Effector memory CD8-positive, alpha-beta T cell (primary cell): ENCODE measurements around the gene TAS2R10.
"Not testable (repeated sequence)": the region's sequence is repeated elsewhere in the genome, so short reads cannot be mapped to it uniquely, and the experiment has no call there.

Experiments used
- ATAC-seq: fragments of 150-1000 bp; cut with Tn5 transposase; replicated peaks from 2 replicates; pipeline ENCODE4 v1.10.0; 2021; ENCODE audit warnings: mild to moderate bottlenecking, moderate library complexity
- DNase-seq, 3 experiments: peaks; one replicate each; pipeline ENCODE4 v3.0.0; 2021
- H3K27ac Mint-ChIP-seq, 2 donors: one replicate each; pipeline ENCODE4 v1.8.0; 2022; ENCODE audit warnings: mild to moderate bottlenecking in 2 of 2, mixed read lengths in 2 of 2, moderate library complexity in 2 of 2
- H3K27me3 Mint-ChIP-seq, 2 donors: one replicate each; pipeline ENCODE4 v1.8.0; 2022; ENCODE audit warnings: mixed read lengths in 2 of 2
- H3K36me3 Mint-ChIP-seq: one replicate; pipeline ENCODE4 v1.8.0; 2022; ENCODE audit warnings: mild to moderate bottlenecking, moderate library complexity, mixed read lengths; ENCODE audit not compliant: insufficient read depth
- H3K4me1 Mint-ChIP-seq, 2 donors: one replicate each; pipeline ENCODE4 v1.8.0; 2022; ENCODE audit warnings: low read depth in 2 of 2, mixed read lengths in 2 of 2
- H3K4me3 Mint-ChIP-seq, 2 donors: one replicate each; pipeline ENCODE4 v1.8.0; 2022; ENCODE audit warnings: mild to moderate bottlenecking in 2 of 2, mixed read lengths in 2 of 2, moderate library complexity in 2 of 2
- H3K9me3 Mint-ChIP-seq, 2 donors: one replicate each; pipeline ENCODE4 v1.8.0; 2022; ENCODE audit warnings: mixed read lengths in 2 of 2

TAS2R10 gene

DNA sequence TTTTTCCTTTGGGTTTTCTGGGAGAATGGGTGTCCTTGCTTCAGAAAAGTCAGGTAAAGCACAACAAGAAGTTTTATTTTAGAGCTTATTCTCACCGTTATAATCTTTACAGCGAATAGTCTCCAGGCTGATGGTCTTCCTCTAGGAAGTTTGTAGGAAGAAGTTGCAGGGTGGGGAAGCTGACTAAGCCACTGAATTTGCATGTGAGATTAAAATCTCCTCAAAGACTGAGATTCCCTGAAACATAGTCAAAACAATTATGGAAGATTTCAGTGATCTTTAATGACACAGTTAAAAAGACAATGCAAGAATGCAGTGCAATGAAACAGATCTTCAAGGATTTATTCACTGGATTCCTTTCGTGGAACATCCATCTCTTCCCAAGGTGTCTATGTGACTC lies 1.2 kb downstream of the TAS2R10 start:
- Mint-ChIP-seq H3K27me3 (no peaks in the 10 kb centered on the region), H3K4me3 (no peak overlapping the region), H3K9me3 (no peaks in the 10 kb centered on the region), H3K4me1 (no peaks in the 10 kb centered on the region), H3K36me3 (no peaks in the 10 kb centered on the region), H3K27ac (no peak overlapping the region)
- ATAC-seq (no peak), DNase-seq (no peak)

DNA sequence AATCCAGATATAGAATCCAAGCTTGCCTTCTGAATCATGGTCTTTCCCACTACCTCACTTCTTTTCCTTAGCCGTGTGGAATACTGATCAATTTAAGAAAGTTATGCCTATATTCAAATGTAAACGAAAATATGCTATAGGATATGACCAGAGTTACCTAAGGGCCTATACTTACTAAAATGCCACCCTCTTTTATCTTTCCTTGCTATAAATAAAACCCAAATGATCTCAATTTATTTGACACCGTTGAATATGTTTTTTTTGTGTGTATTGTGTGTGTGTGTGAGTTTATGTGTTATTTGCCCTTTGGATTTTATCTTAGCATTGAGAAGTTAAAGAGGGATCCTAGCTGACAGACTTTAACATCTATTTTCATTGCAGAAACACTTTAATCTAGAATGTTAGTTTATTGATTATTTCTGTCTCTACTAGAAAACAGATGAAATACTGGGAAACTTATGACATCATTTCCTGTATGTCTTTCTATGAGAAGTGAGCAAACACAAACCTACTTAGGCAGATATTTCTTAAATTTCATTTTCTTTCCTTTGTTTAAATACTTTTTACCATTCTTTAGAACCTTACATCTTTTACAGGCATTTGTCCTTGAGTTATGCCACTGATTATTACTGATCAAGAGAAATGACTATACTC lies 14.1 kb downstream of the TAS2R10 start:
- Mint-ChIP-seq H3K27me3 (peaks cover 47 to 63% of the 10 kb centered on the region in 2 donors), H3K4me3 (no peak overlapping the region), H3K9me3 (no peaks in the 10 kb centered on the region), H3K27ac (no peak overlapping the region), H3K4me1 (no peaks in the 10 kb centered on the region), H3K36me3 (no peaks in the 10 kb centered on the region)
- ATAC-seq (no peak), DNase-seq (no peak)

DNA sequence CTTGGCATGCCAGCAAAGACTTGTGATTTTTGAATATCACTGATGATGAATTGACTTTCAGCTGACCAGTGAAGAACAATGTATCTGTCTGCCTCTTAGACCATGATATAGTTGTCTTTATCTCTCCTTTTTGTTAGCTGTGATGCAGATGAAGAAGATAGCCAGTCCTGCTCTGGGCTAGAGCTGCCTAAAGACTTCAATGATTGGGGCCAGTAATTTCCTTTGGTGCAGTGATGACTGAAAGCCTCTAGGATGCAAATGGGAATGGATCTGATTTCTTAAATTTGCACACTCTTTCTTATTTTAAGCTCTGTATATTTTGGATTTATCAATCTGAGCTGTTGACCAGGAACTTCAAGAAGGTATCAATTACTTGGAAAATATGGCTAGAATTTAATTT lies 16.1 kb downstream of the TAS2R10 start, which contains the start of gene TAS2R9:
TAS2R9 (minus strand) TSS at position 101 of the 400 bp plus-strand sequence; CDS start at position 8, 93 bp downstream.
- ATAC-seq = no peak
- H3K27me3 Mint-ChIP-seq = peaks cover 62% of the 10 kb centered on the region in 2 donors
- H3K4me1 Mint-ChIP-seq = no peaks in the 10 kb centered on the region
- H3K4me3 Mint-ChIP-seq = no peak within 1 kb of the TSS
- H3K9me3 Mint-ChIP-seq = no peaks in the 10 kb centered on the region
- no peak within 1 kb of the TSS for H3K27ac Mint-ChIP-seq
- no peaks in the 10 kb centered on the region for H3K36me3 Mint-ChIP-seq
- no peak for DNase-seq

DNA sequence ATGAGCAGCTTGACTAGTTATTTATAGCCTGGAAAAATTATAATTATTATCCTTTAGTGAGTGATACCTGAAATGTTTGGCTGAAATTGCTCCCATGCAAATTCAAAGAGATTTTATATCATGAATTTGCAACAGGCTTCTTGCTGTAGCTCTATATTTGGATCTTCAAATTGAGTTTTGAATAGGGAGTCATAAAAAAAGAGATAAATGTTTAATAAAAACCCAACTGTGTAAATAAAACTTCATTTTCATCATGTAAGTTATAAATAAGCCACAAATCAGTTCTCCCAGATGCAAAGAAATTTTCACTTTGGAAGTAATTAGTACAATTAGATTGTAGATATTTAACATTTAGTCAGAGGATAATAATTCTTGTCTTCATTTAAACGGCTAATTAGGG lies 19.0 kb downstream of the TAS2R10 start, which contains the start of gene TAS2R8:
TAS2R8 (minus strand) TSS at position 101 of the 400 bp plus-strand sequence. CDS start 306 bp downstream, outside the sequence.
- H3K4me3 Mint-ChIP-seq = no peak within 1 kb of the TSS
- H3K27me3 Mint-ChIP-seq = peaks cover 56 to 69% of the 10 kb centered on the region in 2 donors
- no peaks in the 10 kb centered on the region for H3K36me3 Mint-ChIP-seq
- no peaks in the 10 kb centered on the region for H3K4me1 Mint-ChIP-seq
- no peak within 1 kb of the TSS for H3K27ac Mint-ChIP-seq
- no peak for DNase-seq
- no peaks in the 10 kb centered on the region for H3K9me3 Mint-ChIP-seq
- no peak for ATAC-seq

DNA sequence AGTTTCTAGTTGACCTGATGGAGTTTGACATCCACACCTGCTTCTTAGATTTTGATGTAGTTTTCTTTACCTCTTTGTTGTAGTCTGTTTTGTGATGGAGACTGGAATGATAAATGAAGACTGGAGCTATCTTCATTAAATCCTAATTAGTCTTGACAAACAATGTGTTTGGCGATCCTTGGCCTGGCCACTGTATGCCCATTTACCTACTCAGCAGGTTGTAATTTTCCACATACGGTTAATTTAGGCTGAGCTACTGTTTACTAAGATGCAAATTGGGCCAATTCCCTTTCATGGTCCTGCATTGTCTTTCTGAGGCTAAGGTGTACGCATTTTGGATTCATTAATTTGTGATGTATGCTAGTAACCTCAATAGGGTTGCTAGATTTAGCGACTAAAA lies 23.6 kb downstream of the TAS2R10 start, which contains the start of gene TAS2R7:
TAS2R7 (minus strand) TSS at position 41 of the 400 bp plus-strand sequence. CDS start 57 bp downstream, outside the sequence.
- Mint-ChIP-seq H3K36me3 (no peaks in the 10 kb centered on the region), H3K4me3 (no peak within 1 kb of the TSS), H3K27ac (no peak within 1 kb of the TSS), H3K4me1 (no peaks in the 10 kb centered on the region), H3K9me3 (no peaks in the 10 kb centered on the region), H3K27me3 (peaks cover 45 to 68% of the 10 kb centered on the region in 2 donors)
- ATAC-seq = no peak
- DNase-seq = no peak

DNA sequence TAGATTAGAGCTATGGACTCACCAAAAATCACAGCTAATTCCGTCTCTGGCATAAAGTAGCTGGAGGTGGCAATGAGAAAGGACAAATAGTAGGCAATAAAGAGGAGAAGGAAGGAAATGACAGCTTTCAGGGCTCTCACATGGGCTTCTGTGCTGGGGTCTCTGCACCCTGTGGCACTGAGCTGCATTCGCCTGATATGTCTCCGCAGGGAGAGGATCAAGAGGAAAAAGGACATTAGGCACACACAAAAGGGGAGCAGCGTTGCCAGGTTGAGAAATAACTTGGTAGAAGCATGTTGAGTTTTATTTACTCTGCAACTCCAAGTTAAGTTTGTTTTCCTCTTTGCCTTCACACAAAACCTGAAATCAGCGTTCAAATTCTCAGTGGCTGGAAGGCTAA lies 24.4 kb downstream of the TAS2R10 start:
- Mint-ChIP-seq H3K27ac (no peak overlapping the region), H3K27me3 (peaks cover 46 to 71% of the 10 kb centered on the region in 2 donors), H3K4me3 (no peak overlapping the region), H3K9me3 (no peaks in the 10 kb centered on the region), H3K36me3 (no peaks in the 10 kb centered on the region), H3K4me1 (no peaks in the 10 kb centered on the region)
- no peak for ATAC-seq
- DNase-seq = no peak

DNA sequence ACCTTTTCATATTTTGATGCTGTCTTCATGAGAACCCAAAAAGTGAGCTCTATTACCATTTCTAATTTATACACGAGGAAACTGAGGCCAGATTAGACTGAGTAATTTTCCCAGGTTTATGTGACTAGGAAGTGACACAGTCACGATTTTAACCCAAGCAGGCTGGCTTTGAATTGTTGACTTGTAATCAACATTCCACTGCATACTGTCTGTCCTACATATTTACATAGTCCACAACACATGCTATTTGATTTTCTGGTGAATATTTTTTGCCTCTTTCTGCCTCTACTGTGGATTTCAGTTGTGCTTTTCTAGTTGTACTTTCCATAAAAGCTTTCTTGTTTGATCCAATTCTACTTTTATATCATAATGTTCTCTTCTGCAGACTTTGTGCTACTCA lies 31.9 kb downstream of the TAS2R10 start:
- no peak overlapping the region for H3K4me3 Mint-ChIP-seq
- no peak for ATAC-seq

DNA sequence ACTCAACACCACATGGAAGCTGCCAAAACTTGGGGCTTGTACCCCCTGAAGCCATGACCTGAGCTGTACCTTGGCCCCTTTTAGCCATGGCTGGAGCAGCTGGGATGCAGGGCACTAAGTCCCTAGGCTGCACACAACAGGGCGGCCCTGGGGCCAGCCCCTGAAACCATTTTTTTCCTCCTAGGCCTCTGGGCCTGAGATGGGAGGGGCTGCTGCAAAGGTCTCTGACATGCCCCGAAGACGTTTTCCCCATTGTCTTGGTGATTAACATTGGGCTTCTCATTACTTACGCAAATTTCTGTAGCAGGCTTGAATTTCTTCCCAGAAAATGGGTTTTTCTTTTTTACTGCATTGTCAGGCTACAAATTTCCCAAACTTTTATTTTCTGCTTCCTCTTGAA lies 34.4 kb downstream of the TAS2R10 start:
- H3K27ac Mint-ChIP-seq, H3K4me1 Mint-ChIP-seq, ATAC-seq, H3K9me3 Mint-ChIP-seq, DNase-seq, H3K4me3 Mint-ChIP-seq, H3K36me3 Mint-ChIP-seq: not testable (repeated sequence)
- H3K27me3 Mint-ChIP-seq = peaks cover 14 to 34% of the 10 kb centered on the region in 2 donors

More for the DNA sequence above, 31.9 kb downstream of the TAS2R10 start:
- peaks cover 25 to 36% of the 10 kb centered on the region in 2 donors for H3K27me3 Mint-ChIP-seq
- no peaks in the 10 kb centered on the region for H3K4me1 Mint-ChIP-seq
- H3K36me3 Mint-ChIP-seq = no peaks in the 10 kb centered on the region
- H3K9me3 Mint-ChIP-seq = no peaks in the 10 kb centered on the region
- no peak for DNase-seq
- H3K27ac Mint-ChIP-seq = no peak overlapping the region

DNA sequence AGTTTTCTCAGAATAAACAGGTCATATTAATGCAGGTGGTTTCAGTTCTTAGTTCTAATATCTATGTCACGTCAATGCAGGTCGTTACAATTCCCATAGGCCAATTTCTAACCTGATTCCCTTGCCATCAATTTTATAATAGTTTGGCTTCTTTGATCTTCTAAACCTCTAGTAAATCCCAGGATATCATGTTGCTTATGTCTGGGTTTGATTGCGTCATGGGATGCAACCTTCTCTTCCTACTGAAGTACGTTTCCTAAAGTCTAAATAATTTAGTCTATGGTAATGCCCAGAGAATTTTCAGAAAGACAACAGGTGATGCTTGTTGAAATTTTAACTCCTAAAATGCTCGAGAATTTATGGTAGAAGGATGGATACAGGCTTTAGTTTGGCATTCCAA lies 42.9 kb downstream of the TAS2R10 start:
- ATAC-seq = no peak
- H3K9me3 Mint-ChIP-seq = no peaks in the 10 kb centered on the region
- no peaks in the 10 kb centered on the region for H3K36me3 Mint-ChIP-seq
- H3K27me3 Mint-ChIP-seq = peaks cover 10 to 18% of the 10 kb centered on the region in 2 donors
- DNase-seq = no peak
- H3K4me3 Mint-ChIP-seq = no peak overlapping the region
- no peaks in the 10 kb centered on the region for H3K4me1 Mint-ChIP-seq
- no peak overlapping the region for H3K27ac Mint-ChIP-seq

DNA sequence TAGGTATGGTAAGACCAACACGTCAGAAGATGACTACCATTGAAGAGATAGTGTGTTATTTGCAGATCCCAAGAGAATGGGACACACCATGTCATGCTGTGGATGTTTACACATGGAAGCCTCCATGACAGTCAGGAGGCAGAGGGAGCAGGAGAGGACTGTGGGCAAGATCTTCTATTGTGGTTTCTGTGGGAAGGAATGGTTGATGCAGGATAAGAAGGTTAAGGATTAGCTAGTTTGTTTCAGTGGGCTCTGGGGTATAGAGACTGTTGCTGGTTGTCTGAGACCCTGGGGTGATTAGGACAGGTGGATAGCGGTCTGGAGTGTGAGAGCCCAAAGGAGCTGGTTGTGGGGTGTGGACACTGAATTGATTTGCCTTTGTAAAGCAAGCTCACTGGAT lies 47.1 kb downstream of the TAS2R10 start:
- H3K4me3 Mint-ChIP-seq = no peak overlapping the region
- no peaks in the 10 kb centered on the region for H3K9me3 Mint-ChIP-seq
- no peak overlapping the region for H3K27ac Mint-ChIP-seq

More for the DNA sequence above, 47.1 kb downstream of the TAS2R10 start:
- Mint-ChIP-seq H3K4me1 (no peaks in the 10 kb centered on the region), H3K36me3 (no peaks in the 10 kb centered on the region), H3K27me3 (peaks cover 18 to 36% of the 10 kb centered on the region in 2 donors)
- DNase-seq (no peak), ATAC-seq (no peak)
